Prostate gland (tissue), 2 donors: ENCODE results near the gene C16orf96.

Experiments
- POLR2AphosphoS5 ChIP-seq: sonication (generic); formaldehyde crosslinking; IDR thresholded peaks from one replicate; pipeline ENCODE4 v1.6.1; 2017; ENCODE audit warnings: antibody characterized with exemption
- TF ChIP-seq, protein P1 (sequence below), 4 experiments: fragments of 200-600 bp in 2 of 4; fragments of 450-650 bp in 2 of 4; sonication (generic) in 2 of 4; IDR thresholded peaks; 1 replicate in 3 of 4; 2 replicates in 1 of 4; pipeline ENCODE4 v1.5.1; 2016 to 2019; ENCODE audit warnings: antibody characterized with exemption in 4 of 4, mild to moderate bottlenecking in 2 of 4, moderate library complexity in 2 of 4

DNA sequence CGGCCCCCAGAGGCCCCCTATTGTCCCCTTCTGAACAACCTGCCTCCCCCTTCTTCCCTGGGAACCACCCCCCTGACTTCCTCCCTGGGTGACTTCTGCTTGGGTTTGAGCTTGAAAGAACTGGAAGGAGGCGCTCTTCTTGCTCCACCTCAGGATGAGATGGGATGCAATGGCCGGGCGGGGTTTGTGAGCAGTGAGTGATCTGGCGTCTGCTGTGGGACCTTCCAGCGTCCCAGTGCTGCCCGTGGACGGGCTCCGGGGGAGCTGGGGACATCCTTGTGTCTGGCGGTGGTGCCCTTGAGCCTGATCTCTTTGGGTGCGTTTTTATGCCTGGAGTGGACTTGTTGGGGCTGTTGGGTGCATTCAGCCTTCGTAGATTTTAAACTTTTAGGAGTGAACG is 80.1 kb downstream of the C16orf96 start:
- TF ChIP-seq, protein P1, sequence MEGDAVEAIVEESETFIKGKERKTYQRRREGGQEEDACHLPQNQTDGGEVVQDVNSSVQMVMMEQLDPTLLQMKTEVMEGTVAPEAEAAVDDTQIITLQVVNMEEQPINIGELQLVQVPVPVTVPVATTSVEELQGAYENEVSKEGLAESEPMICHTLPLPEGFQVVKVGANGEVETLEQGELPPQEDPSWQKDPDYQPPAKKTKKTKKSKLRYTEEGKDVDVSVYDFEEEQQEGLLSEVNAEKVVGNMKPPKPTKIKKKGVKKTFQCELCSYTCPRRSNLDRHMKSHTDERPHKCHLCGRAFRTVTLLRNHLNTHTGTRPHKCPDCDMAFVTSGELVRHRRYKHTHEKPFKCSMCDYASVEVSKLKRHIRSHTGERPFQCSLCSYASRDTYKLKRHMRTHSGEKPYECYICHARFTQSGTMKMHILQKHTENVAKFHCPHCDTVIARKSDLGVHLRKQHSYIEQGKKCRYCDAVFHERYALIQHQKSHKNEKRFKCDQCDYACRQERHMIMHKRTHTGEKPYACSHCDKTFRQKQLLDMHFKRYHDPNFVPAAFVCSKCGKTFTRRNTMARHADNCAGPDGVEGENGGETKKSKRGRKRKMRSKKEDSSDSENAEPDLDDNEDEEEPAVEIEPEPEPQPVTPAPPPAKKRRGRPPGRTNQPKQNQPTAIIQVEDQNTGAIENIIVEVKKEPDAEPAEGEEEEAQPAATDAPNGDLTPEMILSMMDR (IDR thresholded peaks at IDR 0.05), result no peak
- TF ChIP-seq POLR2AphosphoS5, result no peak
